Stimulated activated naive CD8-positive, alpha-beta T cell treated with anti-CD3 and anti-CD28 coated beads, Interleukin-15, Interleukin-2, amounts not matched to agents 100 U/mL and 50 U/mL, for 24 hours (primary cell): Measurements from ENCODE around the gene RYR3.

Source experiments
- ATAC-seq: fragments of 150-1000 bp; cut with Tn5 transposase; one replicate; pipeline ENCODE4 v1.10.0; 2021
- DNase-seq: peaks from one replicate; pipeline ENCODE4 v3.0.0; 2021

Gene RYR3

GRCh38 chr15:33894193-33894592 lies 583.4 kb downstream of the RYR3 start:
- ATAC-seq, result no peak

GRCh38 chr15:33902043-33902442 lies 591.3 kb downstream of the RYR3 start:
- DNase-seq, result no peak
- ATAC-seq, result no peak

More at GRCh38 chr15:33894193-33894592, 583.4 kb downstream of the RYR3 start:
- no peak for DNase-seq

- ATAC-seq (no peak), DNase-seq (no peak)
Measured at GRCh38 chr15:33903661-33904060, 592.9 kb downstream of the RYR3 start.

DNA sequence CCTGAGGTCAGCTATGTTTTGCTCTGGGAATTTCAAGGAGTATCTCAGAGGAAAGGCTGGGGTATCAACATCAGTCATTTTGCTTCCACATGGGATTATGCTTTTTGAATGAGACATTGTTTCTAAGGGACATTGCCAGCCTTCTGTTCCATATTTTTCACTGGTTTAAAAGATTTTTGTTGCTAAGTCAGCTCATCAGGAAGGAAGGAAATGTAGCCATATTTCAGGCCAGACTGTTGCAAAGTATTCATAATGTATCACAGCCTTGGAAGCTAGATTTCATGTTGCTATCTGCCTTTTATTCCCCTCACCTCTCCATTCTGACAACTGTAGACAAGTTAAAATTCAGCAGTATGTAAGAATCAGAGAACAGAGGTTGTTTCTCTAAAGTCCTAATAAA lies 596.6 kb downstream of the RYR3 start:
- DNase-seq (no peak), ATAC-seq (no peak)

GRCh38 chr15:33908406-33908805 lies 597.6 kb downstream of the RYR3 start:
- ATAC-seq (no peak), DNase-seq (no peak)

DNA sequence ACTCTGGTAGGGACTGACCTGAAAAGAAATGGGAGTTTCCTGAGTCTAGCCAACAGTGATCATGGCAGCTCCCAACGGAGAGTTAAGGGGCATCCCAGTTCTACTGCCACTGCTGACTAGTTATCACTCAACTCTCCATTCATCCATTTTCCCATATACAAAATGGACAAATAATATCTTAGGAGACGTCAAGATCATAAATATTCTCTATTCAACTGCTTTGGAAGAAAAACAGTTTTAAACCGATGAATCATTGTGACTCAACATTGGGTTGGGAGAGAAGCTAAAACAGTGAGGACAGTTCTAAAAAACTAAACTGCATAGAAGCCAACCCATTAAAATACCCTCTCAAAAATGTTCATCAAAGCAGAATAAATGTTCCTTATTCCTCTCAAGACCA lies 600.0 kb downstream of the RYR3 start:
- no peak for DNase-seq

GRCh38 chr15:33912326-33912725 lies 601.6 kb downstream of the RYR3 start:
- ATAC-seq, result no peak
- no peak for DNase-seq

More for the DNA sequence above, 600.0 kb downstream of the RYR3 start:
- ATAC-seq, result no peak

GRCh38 chr15:33913459-33913858 lies 602.7 kb downstream of the RYR3 start:
- DNase-seq (no peak), ATAC-seq (no peak)
